ENCODE measurements around the gene FUT8.

DNA sequence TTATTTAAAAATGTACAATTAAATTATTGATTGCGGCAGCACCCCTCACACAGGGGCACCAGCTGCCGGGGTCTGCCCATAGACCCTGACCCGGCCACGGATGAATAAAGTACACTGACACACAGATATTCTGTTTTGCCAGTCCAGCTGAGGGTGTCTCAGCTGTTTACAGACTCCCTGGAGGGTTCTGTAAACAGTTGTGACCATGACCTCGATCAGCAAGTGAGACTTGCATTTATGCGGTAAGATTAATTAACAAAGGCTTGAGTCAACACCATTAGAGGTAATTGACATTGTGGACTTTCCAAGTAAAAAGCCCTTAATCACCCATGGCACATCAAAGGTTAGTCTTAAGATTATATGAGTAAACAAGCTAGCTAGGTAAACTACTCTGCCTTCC, 94.3 kb downstream of the FUT8 start:
- TF ChIP-seq CTCF (IDR thresholded peaks at IDR 0.05) (no peak), POLR2A (IDR thresholded peaks at IDR 0.05) (no peak)
